B cell (primary cell): ENCODE measurements around the gene GPR18. TPM values are rescaled to one million over a fixed set of nuclear protein-coding genes. Genes with fewer than 3 reads are reported as not detected.

Experiments
- ATAC-seq: fragments of 200-7000 bp; cut with Tn5 transposase; one replicate; pipeline ENCODE4 v1.10.0; 2021; ENCODE audit warnings: low read depth, mild to moderate bottlenecking, moderate number of reproducible peaks, moderate library complexity
- CTCF ChIA-PET: fragments of 350-600 bp; sonication (Branson Sonifier 250); formaldehyde crosslinking; loops from one replicate; lab custom pipeline; 2021; ENCODE audit warnings: antibody characterized with exemption, inconsistent platforms; lab: Charles Lee
- POLR2A ChIA-PET: fragments of 350-600 bp; sonication (Branson Sonifier 250); formaldehyde crosslinking; loops from one replicate; lab custom pipeline; 2021; ENCODE audit warnings: antibody characterized with exemption; lab: Charles Lee
- DNase-seq: peaks from one replicate; pipeline ENCODE4 v3.0.0; 2013
- H2AFZ ChIP-seq: 2 replicates; pipeline ENCODE4 v1.6.1; 2012; ENCODE audit warnings: mild to moderate bottlenecking, low read depth, low read length; ENCODE audit not compliant: insufficient read depth, poor library complexity, severe bottlenecking
- H3K27ac ChIP-seq, 2 donors: 1 replicate in 1 of 2; 2 replicates in 1 of 2; pipeline ENCODE4 v1.5.1; 2012 to 2013; ENCODE audit warnings: low read length in 2 of 2, mild to moderate bottlenecking in 2 of 2, moderate library complexity in 1 of 2
- H3K27me3 ChIP-seq, 4 experiments: fragments of 200-600 bp in 1 of 4; sonication (generic) in 1 of 4; replicated peaks in 1 of 4; 1 replicate in 2 of 4; 2 replicates in 2 of 4; pipeline versions ENCODE4 v1.6.1 to v1.7.0; 2013 to 2016; ENCODE audit warnings: low read length in 3 of 4, mild to moderate bottlenecking in 2 of 4, mixed read lengths in 1 of 4, moderate library complexity in 1 of 4; ENCODE audit not compliant: insufficient read depth in 4 of 4, control insufficient read depth in 3 of 4; ENCODE audit errors: control extremely low read depth in 1 of 4
- H3K36me3 ChIP-seq, 2 experiments: replicated peaks in 1 of 2; 1 replicate in 1 of 2; 2 replicates in 1 of 2; pipeline versions ENCODE4 v1.6.1 to v1.7.1; 2013; ENCODE audit warnings: low read length in 1 of 2; ENCODE audit not compliant: insufficient read depth in 2 of 2, control insufficient read depth in 1 of 2; ENCODE audit errors: control extremely low read depth in 1 of 2, extremely low read depth in 1 of 2
- H3K4me1 ChIP-seq, 2 donors: fragments of 200-600 bp in 1 of 2; sonication (generic) in 1 of 2; 1 replicate in 1 of 2; 2 replicates in 1 of 2; pipeline versions ENCODE4 v1.5.1 to v1.6.1; 2013 to 2017; ENCODE audit warnings: low read length in 2 of 2; ENCODE audit not compliant: control insufficient read depth in 2 of 2, insufficient read depth in 2 of 2
- H3K4me2 ChIP-seq: replicated peaks from 2 replicates; pipeline ENCODE3; 2012; ENCODE audit warnings: mild to moderate bottlenecking, low read depth, low read length; ENCODE audit not compliant: poor library complexity, severe bottlenecking
- H3K4me3 ChIP-seq, 5 experiments: fragments of 200-600 bp in 1 of 5; sonication (generic) in 1 of 5; 1 replicate in 3 of 5; 2 replicates in 2 of 5; pipeline versions ENCODE4 v1.5.1 to v1.7.0; 2011 to 2016; ENCODE audit warnings: low read length in 4 of 5, mild to moderate bottlenecking in 4 of 5, low read depth in 2 of 5, control low read depth in 1 of 5, moderate library complexity in 1 of 5; ENCODE audit not compliant: insufficient read depth in 1 of 5; ENCODE audit errors: control extremely low read depth in 1 of 5, extremely low read depth in 1 of 5
- H3K79me2 ChIP-seq: fragments of 200-600 bp; sonication (generic); one replicate; pipeline ENCODE4 v1.6.0; 2016; ENCODE audit warnings: low read length; ENCODE audit not compliant: control insufficient read depth, insufficient read depth
- H3K9ac ChIP-seq: fragments of 200-600 bp; sonication (generic); 2 replicates; pipeline ENCODE4 v1.6.1; 2017; ENCODE audit warnings: mild to moderate bottlenecking, low read length, moderate library complexity
- H3K9me3 ChIP-seq, 3 donors: one replicate each; pipeline versions ENCODE4 v1.6.1 to v1.7.1; 2013; ENCODE audit warnings: low read length in 2 of 3; ENCODE audit not compliant: control insufficient read depth in 2 of 3, insufficient read depth in 1 of 3; ENCODE audit errors: control extremely low read depth in 1 of 3
- H4K20me1 ChIP-seq: 2 replicates; pipeline ENCODE4 v1.6.0; 2012; ENCODE audit warnings: mild to moderate bottlenecking, low read length; ENCODE audit not compliant: insufficient read depth, control insufficient read depth, poor library complexity, severe bottlenecking
- H3K27ac Mint-ChIP-seq: one replicate; pipeline ENCODE4 v1.8.0; 2021; ENCODE audit warnings: mixed read lengths
- H3K27me3 Mint-ChIP-seq: one replicate; pipeline ENCODE4 v1.8.0; 2021; ENCODE audit warnings: mixed read lengths
- H3K4me1 Mint-ChIP-seq: one replicate; pipeline ENCODE4 v1.8.0; 2021; ENCODE audit warnings: mixed read lengths
- H3K4me3 Mint-ChIP-seq: one replicate; pipeline ENCODE4 v1.8.0; 2021; ENCODE audit warnings: mixed read lengths
- H3K9me3 Mint-ChIP-seq: one replicate; pipeline ENCODE4 v1.8.0; 2022; ENCODE audit warnings: mixed read lengths; ENCODE audit not compliant: insufficient read depth
- CTCF ChIP-seq: fragments of 200-600 bp; IDR thresholded peaks from one replicate; pipeline ENCODE4 v1.8.0; 2022; ENCODE audit warnings: antibody characterized with exemption, mild to moderate bottlenecking
- EZH2 ChIP-seq: IDR thresholded peaks from 2 replicates; pipeline ENCODE4 v1.6.1; 2012; ENCODE audit warnings: borderline replicate concordance, low read depth, mild to moderate bottlenecking, moderate library complexity, low read length; ENCODE audit not compliant: insufficient read depth, poor library complexity, severe bottlenecking
- WGBS: methylation state at CpG from one replicate; pipeline ENCODE4 v1.1.5; 2013; ENCODE audit warnings: missing lambda C conversion rate; ENCODE audit not compliant: insufficient coverage; 5-methylcytosine and 5-hydroxymethylcytosine counted together
- intact Hi-C: fragments of 100-400 bp; cut with micrococcal nuclease; formaldehyde crosslinking; loops from one replicate; pipeline ENCODE4 v1.10.0; 2022
- polyA plus RNA-seq: library from polyadenylated mRNA; depleted of rRNA; stranded (reverse); fragments of >200 nt; gene quantifications from 2 replicates; pipeline ENCODE4 v1.2.3, GENCODE V29; 2012
- total RNA-seq, 2 donors: library from RNA; stranded (reverse); fragments of 120-200 nt in 1 of 2; gene quantifications; 1 replicate in 1 of 2; 2 replicates in 1 of 2; pipeline versions ENCODE4 v1.2.3 to v1.2.4, GENCODE V29; 2013 to 2022

The GPR18 gene
- total and polyA plus RNA-seq, 2 donors (not counting 1 experiment from before 2014, with no cell fraction given): 19.1 to 54.8 TPM

GRCh38 chr13:99301913-99302636, 43.9 kb upstream of the GPR18 start:
- intact Hi-C loops: loop anchor here (10.0 kb wide), 1 partner anchor 133 kb away; no protein-coding TSS in a partner anchor
- Mint-ChIP-seq H3K27ac (peak overlapping the region; percentile 79), H3K4me1 (peaks cover 71% of the 10 kb centered on the region), H3K27me3 (no peaks in the 10 kb centered on the region), H3K4me3 (peak overlapping the region; percentile 94), H3K9me3 (no peaks in the 10 kb centered on the region)
- WGBS: no CpG with 5 or more reads among the region's 1 CpG
- H3K27me3 ChIP-seq: no peaks in the 10 kb centered on the region
- peaks cover 99% of the 10 kb centered on the region for H3K79me2 ChIP-seq
- H2AFZ ChIP-seq: no peak overlapping the region
- peaks cover 79 to 80% of the 10 kb centered on the region in 2 donors for H3K4me1 ChIP-seq
- DNase-seq (peak; percentile 57), ATAC-seq (peak; percentile 48)
- TF ChIP-seq EZH2 (no peak), CTCF (no peak)
- no peaks in the 10 kb centered on the region for H4K20me1 ChIP-seq
- H3K4me3 ChIP-seq: peak overlapping the region in 2 of 5 experiments; percentile 1 to 95
- CTCF ChIA-PET: interaction anchor here (0.7 to 13.9 kb wide), 19 partner anchors 9 to 137 kb away, joined by 3 to 206 read pairs (median 5); no protein-coding TSS in a partner anchor
- peak overlapping the region; percentile 68 for H3K4me2 ChIP-seq
- H3K9ac ChIP-seq: peak overlapping the region; percentile 80
- H3K27ac ChIP-seq: peak overlapping the region; percentile 78 to 87
- POLR2A ChIA-PET: interaction anchor here (1.1 to 1.5 kb wide), 6 partner anchors 18 to 135 kb away, joined by 3 to 13 read pairs (median 4); no protein-coding TSS in a partner anchor
- no peaks in the 10 kb centered on the region for H3K9me3 ChIP-seq
- H3K36me3 ChIP-seq: peaks cover 0 to 49% of the 10 kb centered on the region in 2 experiments
